Measurements from ENCODE around the gene PARD3.

Gene PARD3

GRCh38 chr10:34812771-34813170 is 2.3 kb downstream of the PARD3 start:
- H3K4me3 ChIP-seq (ENCODE audit: low read depth, low read length): no peak overlapping the region

GRCh38 chr10:34811968-34812514 is 3.1 kb downstream of the PARD3 start:
- POLR2A ChIA-PET: no interaction called here
- TF ChIP-seq CTCF (IDR thresholded peaks at IDR 0.05; ENCODE audit: insufficient read depth, low read length, missing control alignments): no peak
- DNase-seq (ENCODE audit: low read depth, low spot score): no peak
- no peak overlapping the region for H3K4me3 ChIP-seq (ENCODE audit: low read depth, low read length)
- CTCF ChIA-PET: interaction anchor here (1.2 kb wide), 1 partner anchor 89 kb away, joined by 3 read pairs; no protein-coding TSS in a partner anchor

More at GRCh38 chr10:34812771-34813170, 2.3 kb downstream of the PARD3 start:
- no peak for DNase-seq (ENCODE audit: low read depth, low spot score)
- no peak for TF ChIP-seq CTCF (IDR thresholded peaks at IDR 0.05; ENCODE audit: insufficient read depth, low read length, missing control alignments)
- POLR2A ChIA-PET: no interaction called here
- CTCF ChIA-PET: no interaction called here

GRCh38 chr10:34811126-34811967 is 3.7 kb downstream of the PARD3 start:
- ChIA-PET CTCF (interaction anchor here (1.2 kb wide), 1 partner anchor 88 kb away, joined by 3 read pairs; no protein-coding TSS in a partner anchor), POLR2A (no interaction called here)
- H3K4me3 ChIP-seq (ENCODE audit: low read depth, low read length): no peak overlapping the region
- TF ChIP-seq CTCF (IDR thresholded peaks at IDR 0.05; ENCODE audit: insufficient read depth, low read length, missing control alignments): no peak
- DNase-seq (ENCODE audit: low read depth, low spot score): no peak

GRCh38 chr10:34809796-34810195 is 5.3 kb downstream of the PARD3 start:
- TF ChIP-seq CTCF (IDR thresholded peaks at IDR 0.05; ENCODE audit: insufficient read depth, low read length, missing control alignments): no peak
- peak overlapping the region; percentile 46 for H3K4me3 ChIP-seq (ENCODE audit: low read depth, low read length)
- no peak for DNase-seq (ENCODE audit: low read depth, low spot score)
- ChIA-PET CTCF (interaction anchor here (1.5 to 2.6 kb wide), 3 partner anchors 10 to 86 kb away, joined by 3 to 6 read pairs (median 4); no protein-coding TSS in a partner anchor), POLR2A (no interaction called here)

- DNase-seq (ENCODE audit: low read depth, low spot score): no peak
These were observed 6.0 kb downstream of the PARD3 start for GRCh38 chr10:34808801-34809745.

More at GRCh38 chr10:34808801-34809745, 6.0 kb downstream of the PARD3 start:
- H3K4me3 ChIP-seq (ENCODE audit: low read depth, low read length): peak overlapping the region; percentile 46
- no peak for TF ChIP-seq CTCF (IDR thresholded peaks at IDR 0.05; ENCODE audit: insufficient read depth, low read length, missing control alignments)
- POLR2A ChIA-PET: no interaction called here
- CTCF ChIA-PET: interaction anchor here (0.7 to 2.6 kb wide), 6 partner anchors 9 to 186 kb away, joined by 3 to 7 read pairs (median 5); no protein-coding TSS in a partner anchor

All from AG04449 (cell line).